Psoas muscle (tissue), 8 donors: ENCODE data around the gene GRK5. TPM values are rescaled to one million over a fixed set of nuclear protein-coding genes. Genes with fewer than 3 reads are reported as not detected.
"Not testable (repeated sequence)": the region's sequence is repeated elsewhere in the genome, so short reads cannot be mapped to it uniquely, and the experiment has no call there.

ENCODE experiments used
- ATAC-seq, 4 donors: fragments of 200-7000 bp; cut with Tn5 transposase; one replicate each; pipeline ENCODE4 v1.9.1; 2020; ENCODE audit warnings: moderate library complexity in 3 of 4, mild to moderate bottlenecking in 2 of 4
- DNase-seq, 2 donors: peaks; one replicate each; pipeline ENCODE4 v3.0.0-alpha.2; 2020
- H3K27ac ChIP-seq: fragments of 200-600 bp; one replicate; pipeline ENCODE4 v1.8.0; 2022
- H3K27me3 ChIP-seq, 3 donors: fragments of 200-600 bp in 1 of 3; one replicate each; pipeline versions ENCODE4 v1.6.1 to v1.8.0; 2013 to 2022; ENCODE audit warnings: low read length in 2 of 3, mild to moderate bottlenecking in 2 of 3, moderate library complexity in 1 of 3; ENCODE audit not compliant: insufficient read depth in 3 of 3
- H3K36me3 ChIP-seq, 2 donors: fragments of 200-600 bp in 1 of 2; one replicate each; pipeline versions ENCODE4 v1.6.1 to v1.8.0; 2013 to 2022; ENCODE audit warnings: low read depth in 1 of 2, mild to moderate bottlenecking in 1 of 2, moderate library complexity in 1 of 2; ENCODE audit not compliant: insufficient read depth in 1 of 2
- H3K4me1 ChIP-seq: fragments of 200-600 bp; one replicate; pipeline ENCODE4 v1.8.0; 2022
- H3K4me3 ChIP-seq: fragments of 200-600 bp; one replicate; pipeline ENCODE4 v1.8.0; 2022; ENCODE audit warnings: mild to moderate bottlenecking
- H3K9me3 ChIP-seq: fragments of 200-600 bp; one replicate; pipeline ENCODE4 v1.8.0; 2022
- WGBS, 3 donors: extraction: QIAGEN DNeasy Blood & Tissue Kit; methylation state at CpG; one replicate each; pipeline versions ENCODE4 v1.1.6 to v1.1.7; 2013; 5-methylcytosine and 5-hydroxymethylcytosine counted together
- intact Hi-C, 2 donors: fragments of 100-400 bp; cut with DNase I; formaldehyde crosslinking; loops; one replicate each; pipeline versions ENCODE4 v1.11.0 to v1.14.2; 2022
- polyA plus RNA-seq, 3 donors: library from polyadenylated mRNA; stranded (reverse); fragments of 200-250 nt; gene quantifications; one replicate each; pipeline ENCODE4 v1.2.3, GENCODE V29; 2013
- total RNA-seq, 4 donors: library from RNA; stranded (reverse); fragmentation: NEBNext Ultra II Directional in 2 of 4; extraction: Animal tissue kit (Norgen Biotek cat#: 25700) in 2 of 4; gene quantifications; one replicate each; pipeline versions ENCODE4 v1.2.1 to v1.2.4, GENCODE V29; 2021 to 2023
- TF ChIP-seq, protein P1 (sequence below): fragments of 200-600 bp; IDR thresholded peaks from one replicate; pipeline ENCODE4 v1.8.0; 2022; ENCODE audit warnings: antibody characterized with exemption
- donor health status: healthy with polysubstance abuse.
- donor health status: DM: no; HTN: no; CAD: no; lungs with moderate emphysema.
- donor health status: Bipolar disorder and iron deficiency.
- donor health status: healthy.
- donor health status: DM: yes; HTN: yes; CAD: no.
- donor health status: DM: no; HTN: no; CAD: no.
- donor health status: DM: no; HTN: no; CAD: no.
- donor health status: DM: yes; HTN: yes; CAD: no.

Gene GRK5
- total and polyA plus RNA-seq, 7 donors, result 7.0 to 15.5 (median 8.0) TPM

DNA sequence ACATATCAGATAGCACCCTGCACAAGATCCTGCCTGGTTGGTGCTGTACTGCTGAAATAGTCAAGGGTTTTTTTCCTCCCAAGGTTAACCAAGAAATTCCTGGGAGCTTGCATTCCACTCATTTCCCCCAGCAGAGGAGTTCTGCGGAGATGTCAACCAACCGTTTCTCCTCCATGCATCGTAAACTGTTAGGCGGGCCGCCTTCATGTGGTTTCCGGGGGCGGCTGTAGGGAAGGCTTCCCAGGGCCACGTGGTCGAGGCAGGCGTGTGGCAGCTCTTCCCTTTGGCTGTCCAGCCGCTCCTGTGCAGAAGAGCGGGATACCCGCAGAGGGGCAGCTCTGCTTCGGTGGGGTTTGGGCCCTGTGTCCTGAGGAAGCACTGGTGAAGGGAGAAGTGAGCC lies 221.4 kb downstream of the GRK5 start:
- peak in 1 of 2 donors; percentile 30 for DNase-seq
- no peaks in the 10 kb centered on the region for H3K4me1 ChIP-seq
- H3K9me3 ChIP-seq, result no peaks in the 10 kb centered on the region
- WGBS, 3 donors, result 80 to 82% (median 81%) methylated on average over 14 of the region's 14 CpGs
- intact Hi-C loops, result no loop called here
- no peaks in the 10 kb centered on the region for H3K27me3 ChIP-seq
- ATAC-seq, result no peak
- TF ChIP-seq, protein P1, sequence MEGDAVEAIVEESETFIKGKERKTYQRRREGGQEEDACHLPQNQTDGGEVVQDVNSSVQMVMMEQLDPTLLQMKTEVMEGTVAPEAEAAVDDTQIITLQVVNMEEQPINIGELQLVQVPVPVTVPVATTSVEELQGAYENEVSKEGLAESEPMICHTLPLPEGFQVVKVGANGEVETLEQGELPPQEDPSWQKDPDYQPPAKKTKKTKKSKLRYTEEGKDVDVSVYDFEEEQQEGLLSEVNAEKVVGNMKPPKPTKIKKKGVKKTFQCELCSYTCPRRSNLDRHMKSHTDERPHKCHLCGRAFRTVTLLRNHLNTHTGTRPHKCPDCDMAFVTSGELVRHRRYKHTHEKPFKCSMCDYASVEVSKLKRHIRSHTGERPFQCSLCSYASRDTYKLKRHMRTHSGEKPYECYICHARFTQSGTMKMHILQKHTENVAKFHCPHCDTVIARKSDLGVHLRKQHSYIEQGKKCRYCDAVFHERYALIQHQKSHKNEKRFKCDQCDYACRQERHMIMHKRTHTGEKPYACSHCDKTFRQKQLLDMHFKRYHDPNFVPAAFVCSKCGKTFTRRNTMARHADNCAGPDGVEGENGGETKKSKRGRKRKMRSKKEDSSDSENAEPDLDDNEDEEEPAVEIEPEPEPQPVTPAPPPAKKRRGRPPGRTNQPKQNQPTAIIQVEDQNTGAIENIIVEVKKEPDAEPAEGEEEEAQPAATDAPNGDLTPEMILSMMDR, result no peak
- H3K36me3 ChIP-seq, result peaks cover 0 to 19% of the 10 kb centered on the region in 2 donors
- no peak overlapping the region for H3K4me3 ChIP-seq
- H3K27ac ChIP-seq, result no peak overlapping the region

DNA sequence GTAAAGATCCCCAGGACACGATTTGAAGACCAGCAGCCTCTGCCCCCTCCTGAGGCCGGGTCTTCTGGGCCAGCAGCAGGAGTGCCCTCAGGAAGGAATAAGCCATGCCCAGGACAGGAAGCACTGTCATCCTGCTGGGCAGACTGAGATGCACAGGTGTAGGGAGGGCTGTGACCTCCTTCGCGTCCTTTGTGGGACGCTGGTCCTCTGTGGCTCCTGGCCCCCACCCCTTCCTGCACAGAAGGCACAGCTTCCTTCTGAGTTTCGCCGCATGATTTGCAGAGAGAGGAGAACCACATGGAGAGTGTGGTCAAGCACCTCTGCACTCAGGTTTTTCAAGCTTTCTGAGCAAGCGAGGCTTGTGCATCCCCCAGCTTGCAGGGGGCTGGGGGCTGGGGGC lies 222.4 kb downstream of the GRK5 start:
- Histone ChIP-seq H3K27ac (no peak overlapping the region), H3K27me3 (no peaks in the 10 kb centered on the region), H3K4me3 (no peak overlapping the region), H3K4me1 (no peaks in the 10 kb centered on the region), H3K36me3 (peaks cover 0 to 19% of the 10 kb centered on the region in 2 donors), H3K9me3 (no peaks in the 10 kb centered on the region)
- intact Hi-C loops, result no loop called here
- 68 to 81% (median 72%) methylated on average over 8 of the region's 8 CpGs for WGBS, 3 donors
- DNase-seq, result peak in 1 of 2 donors; percentile 27
- ATAC-seq, result no peak
- TF ChIP-seq, protein P1, result no peak

DNA sequence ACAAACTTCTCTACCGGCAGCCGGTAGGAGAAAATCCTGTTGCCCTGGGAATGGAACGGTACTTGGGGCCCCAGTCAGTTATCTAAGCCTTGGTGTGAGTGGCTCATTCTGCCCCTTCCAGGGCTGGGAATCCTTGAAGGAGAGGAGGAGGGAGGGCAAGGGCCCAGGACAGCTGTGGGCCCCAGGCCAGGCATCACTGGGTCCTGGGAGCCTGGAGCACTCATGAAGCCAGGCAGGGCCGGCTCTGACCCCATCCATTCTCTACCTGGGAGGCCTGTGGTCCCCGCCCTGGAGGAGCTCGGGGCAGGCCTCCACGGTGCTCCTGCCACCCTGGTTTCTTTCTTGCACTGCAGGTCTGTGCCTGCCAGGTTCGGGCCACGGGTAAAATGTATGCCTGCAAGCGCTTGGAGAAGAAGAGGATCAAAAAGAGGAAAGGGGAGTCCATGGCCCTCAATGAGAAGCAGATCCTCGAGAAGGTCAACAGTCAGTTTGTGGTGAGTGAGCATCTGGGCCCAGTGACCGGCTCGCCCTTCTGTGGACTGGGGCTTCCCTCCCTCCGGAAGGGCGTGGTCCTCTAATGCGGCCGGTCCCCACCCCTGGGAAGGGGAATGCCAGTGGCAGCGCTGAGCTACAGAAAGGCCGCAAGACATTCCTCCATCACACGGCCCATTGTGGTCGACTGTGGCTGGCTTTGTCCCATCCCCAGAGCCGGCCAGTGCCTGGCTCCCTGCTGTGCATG lies 223.8 kb downstream of the GRK5 start:
- no peaks in the 10 kb centered on the region for H3K27me3 ChIP-seq
- ATAC-seq (no peak), DNase-seq (peak in 1 of 2 donors; percentile 35)
- no peaks in the 10 kb centered on the region for H3K4me1 ChIP-seq
- TF ChIP-seq, protein P1, result no peak
- 74 to 87% (median 81%) methylated on average over 19 to 22 of the region's 22 CpGs for WGBS, 3 donors
- no peak overlapping the region for H3K27ac ChIP-seq
- peaks cover 0 to 19% of the 10 kb centered on the region in 2 donors for H3K36me3 ChIP-seq
- H3K4me3 ChIP-seq, result no peak overlapping the region
- no peaks in the 10 kb centered on the region for H3K9me3 ChIP-seq
- intact Hi-C loops, result no loop called here

GRCh38 chr10:119431773-119432135 lies 224.4 kb downstream of the GRK5 start:
- H3K36me3 ChIP-seq, result peaks cover 0 to 20% of the 10 kb centered on the region in 2 donors
- no peak overlapping the region for H3K4me3 ChIP-seq
- H3K4me1 ChIP-seq, result no peaks in the 10 kb centered on the region
- 89% methylated on average over 3 of the region's 3 CpGs for WGBS, 3 donors
- intact Hi-C loops, result no loop called here
- H3K27me3 ChIP-seq, result no peaks in the 10 kb centered on the region
- peak in 1 of 2 donors; percentile 25 for DNase-seq
- no peak overlapping the region for H3K27ac ChIP-seq
- no peak for ATAC-seq
- TF ChIP-seq, protein P1, result no peak
- no peaks in the 10 kb centered on the region for H3K9me3 ChIP-seq

- 90 to 96% (median 96%) methylated on average over 5 of the region's 5 CpGs for WGBS, 3 donors
- H3K27me3 ChIP-seq, H3K4me3 ChIP-seq, ATAC-seq, H3K4me1 ChIP-seq, DNase-seq, intact Hi-C loops, H3K9me3 ChIP-seq, H3K27ac ChIP-seq: not testable (repeated sequence)
- H3K36me3 ChIP-seq, result peaks cover 0 to 18% of the 10 kb centered on the region in 2 donors
Observed at GRCh38 chr10:119434942-119435341, 227.6 kb downstream of the GRK5 start.
